WTC11 (cell line): ENCODE data around the gene C19orf47. TPM values are rescaled to one million over a fixed set of nuclear protein-coding genes. Genes with fewer than 3 reads are reported as not detected.
A peak's percentile ranks its signal among the peaks of the same experiment; 100 is the strongest.

ENCODE experiments used
- ATAC-seq: fragments of 200-7000 bp; cut with Tn5 transposase; 2 replicates; pipeline ENCODE4 v1.10.0; 2021; ENCODE audit warnings: mild to moderate bottlenecking, moderate library complexity
- CTCF ChIA-PET: fragments of 300-600 bp; sonication (Branson Sonifier 250); formaldehyde crosslinking; loops from one replicate; lab custom pipeline; 2021; ENCODE audit warnings: antibody characterized with exemption; lab: Charles Lee
- POLR2A ChIA-PET: fragments of 350-600 bp; sonication (Branson Sonifier 250); formaldehyde crosslinking; loops from one replicate; lab custom pipeline; 2021; ENCODE audit warnings: antibody characterized with exemption; lab: Charles Lee
- DNase-seq: peaks from one replicate; pipeline ENCODE4 v3.0.0; 2021; ENCODE audit warnings: low spot score
- H3K27ac Mint-ChIP-seq: 2 replicates; pipeline ENCODE4 v1.8.0; 2021; ENCODE audit warnings: mixed read lengths
- H3K27me3 Mint-ChIP-seq: 2 replicates; pipeline ENCODE4 v1.8.0; 2021; ENCODE audit warnings: low read depth, mild to moderate bottlenecking, moderate library complexity, mixed read lengths
- H3K36me3 Mint-ChIP-seq: 2 replicates; pipeline ENCODE4 v1.8.0; 2021; ENCODE audit warnings: mixed read lengths
- H3K4me1 Mint-ChIP-seq: 2 replicates; pipeline ENCODE4 v1.8.0; 2022; ENCODE audit warnings: mixed read lengths
- H3K4me3 Mint-ChIP-seq: 2 replicates; pipeline ENCODE4 v1.8.0; 2021; ENCODE audit warnings: mild to moderate bottlenecking, moderate library complexity, mixed read lengths
- H3K9me3 Mint-ChIP-seq: 2 replicates; pipeline ENCODE4 v1.8.0; 2021; ENCODE audit warnings: mixed read lengths
- ATF1 ChIP-seq: sonication (generic); formaldehyde crosslinking; IDR thresholded peaks from 2 replicates; pipeline ENCODE4 v1.8.1; 2023; ENCODE audit warnings: mild to moderate bottlenecking, moderate library complexity, missing genetic modification reagents
- ERG ChIP-seq: fragments of 250-450 bp; sonication (Bioruptor Pico); IDR thresholded peaks from 2 replicates; pipeline ENCODE4 v1.8.0; 2021; ENCODE audit warnings: mild to moderate bottlenecking
- FOXP1 ChIP-seq: sonication (generic); formaldehyde crosslinking; IDR thresholded peaks from 2 replicates; pipeline ENCODE4 v1.8.0; 2022; ENCODE audit warnings: missing genetic modification reagents, mild to moderate bottlenecking, moderate library complexity, borderline replicate concordance
- GABPB1 ChIP-seq: sonication (generic); formaldehyde crosslinking; IDR thresholded peaks from 2 replicates; pipeline ENCODE4 v1.8.1; 2023; ENCODE audit warnings: mild to moderate bottlenecking, missing genetic modification reagents
- GRHL2 ChIP-seq: fragments of 250-450 bp; sonication (Bioruptor Pico); IDR thresholded peaks from 2 replicates; pipeline ENCODE4 v1.8.0; 2022; ENCODE audit warnings: mild to moderate bottlenecking, moderate library complexity; ENCODE audit not compliant: insufficient replicate concordance, severe bottlenecking
- KAT7 ChIP-seq: sonication (generic); formaldehyde crosslinking; IDR thresholded peaks from 2 replicates; pipeline ENCODE4 v1.8.1; 2023; ENCODE audit warnings: missing genetic modification reagents, mild to moderate bottlenecking, borderline replicate concordance
- MXD4 ChIP-seq: fragments of 250-450 bp; sonication (Bioruptor Pico); IDR thresholded peaks from 2 replicates; pipeline ENCODE4 v1.8.0; 2021; ENCODE audit warnings: mild to moderate bottlenecking, moderate library complexity, borderline replicate concordance
- NR3C1 ChIP-seq: sonication (generic); formaldehyde crosslinking; conservative IDR thresholded peaks from 2 replicates; pipeline ENCODE4 v1.8.1; 2023; ENCODE audit warnings: low read depth, mild to moderate bottlenecking, missing genetic modification reagents
- RORB ChIP-seq: fragments of 250-450 bp; sonication (Bioruptor Pico); IDR thresholded peaks from 2 replicates; pipeline ENCODE4 v1.9.0; 2021; ENCODE audit warnings: mild to moderate bottlenecking
- TCF7 ChIP-seq: sonication (generic); formaldehyde crosslinking; IDR thresholded peaks from 2 replicates; pipeline ENCODE4 v1.8.0; 2022; ENCODE audit warnings: mild to moderate bottlenecking, low read depth, missing genetic modification reagents, moderate library complexity
- TEAD1 ChIP-seq: sonication (generic); formaldehyde crosslinking; IDR thresholded peaks from 2 replicates; pipeline ENCODE4 v1.8.0; 2022; ENCODE audit warnings: mild to moderate bottlenecking, missing genetic modification reagents
- TP53 ChIP-seq: sonication (generic); formaldehyde crosslinking; IDR thresholded peaks from 2 replicates; pipeline ENCODE4 v1.8.1; 2023; ENCODE audit warnings: mild to moderate bottlenecking, missing genetic modification reagents
- ZNF219 ChIP-seq: sonication (generic); formaldehyde crosslinking; IDR thresholded peaks from 2 replicates; pipeline ENCODE4 v1.8.0; 2023; ENCODE audit warnings: missing genetic modification reagents, mild to moderate bottlenecking, borderline replicate concordance
- ZNF671 ChIP-seq: fragments of 250-450 bp; sonication (Bioruptor Pico); IDR thresholded peaks from 2 replicates; pipeline ENCODE4 v1.8.0; 2021; ENCODE audit warnings: mild to moderate bottlenecking
- total RNA-seq: library from RNA; stranded (reverse); gene quantifications from 3 replicates; pipeline ENCODE4 v1.2.3, GENCODE V29; 2021
- TF ChIP-seq, protein P1 (sequence below): fragments of 250-450 bp; sonication (Bioruptor Pico); IDR thresholded peaks from 2 replicates; pipeline ENCODE4 v1.9.0; 2021; ENCODE audit warnings: mild to moderate bottlenecking
- TF ChIP-seq, protein P2 (sequence below): sonication (generic); formaldehyde crosslinking; IDR thresholded peaks from 2 replicates; pipeline ENCODE4 v1.8.1; 2022; ENCODE audit warnings: low read depth, mild to moderate bottlenecking, moderate library complexity, missing genetic modification reagents, borderline replicate concordance

Gene C19orf47
- total RNA-seq, 1 experiment from 2014 or later, result 15.6 TPM

GRCh38 chr19:40390084-40390742 is 42.0 kb upstream of the C19orf47 start, which contains the start of gene HIPK4 (continued):
- TF ChIP-seq ERG, result no peak

GRCh38 chr19:40389404-40390083 is 41.3 kb upstream of the C19orf47 start:
- DNase-seq (no peak), ATAC-seq (no peak)
- peaks cover 4% of the 10 kb centered on the region; the same call in 1 of the 2 replicates for H3K4me1 Mint-ChIP-seq
- ChIA-PET POLR2A (interaction anchor here (1.0 kb wide), 1 partner anchor 24 kb away, joined by 3 read pairs; no protein-coding TSS in a partner anchor), CTCF (interaction anchor here (0.6 to 1.0 kb wide), 2 partner anchors 31 to 392 kb away, joined by 4 read pairs; no protein-coding TSS in a partner anchor)
- H3K36me3 Mint-ChIP-seq, result no peaks in the 10 kb centered on the region
- H3K4me3 Mint-ChIP-seq, result no peak overlapping the region
- TF ChIP-seq FOXP1 (CRISPR knock-in tag) (0 out of 2 replicates have a peak, but pooled peaks have one; percentile 23), RORB (no peak)
- H3K27ac Mint-ChIP-seq, result no peak overlapping the region
- no peaks in the 10 kb centered on the region for H3K9me3 Mint-ChIP-seq
- H3K27me3 Mint-ChIP-seq, result no peaks in the 10 kb centered on the region; the same call in 1 of the 2 replicates

DNA sequence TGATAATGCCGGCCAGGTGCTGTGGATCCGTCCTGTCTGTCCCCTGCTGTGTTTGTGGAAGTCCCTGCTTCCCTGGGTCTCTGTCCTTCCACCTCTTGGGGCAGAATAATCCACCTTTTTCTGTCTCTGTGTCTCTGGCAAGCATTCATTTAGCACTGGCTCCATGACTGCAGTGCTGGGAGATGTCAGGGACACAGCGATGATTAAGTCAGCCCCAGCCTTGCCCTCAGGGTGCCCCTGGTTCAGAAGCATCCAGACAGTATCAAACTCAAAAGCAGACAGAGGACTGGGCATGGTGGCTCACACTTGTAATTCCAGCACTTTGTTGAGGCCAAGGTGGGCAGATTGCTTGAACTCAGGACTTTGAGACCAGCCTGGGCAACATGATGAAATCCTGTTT is 40.3 kb upstream of the C19orf47 start:
- Mint-ChIP-seq H3K36me3 (no peaks in the 10 kb centered on the region), H3K4me1 (peaks cover 8% of the 10 kb centered on the region; the same call in 1 of the 2 replicates), H3K27ac (no peak overlapping the region), H3K4me3 (no peak overlapping the region), H3K9me3 (no peaks in the 10 kb centered on the region), H3K27me3 (no peaks in the 10 kb centered on the region)
- TF ChIP-seq NR3C1 (CRISPR knock-in tag), result no peak
- no peak for TF ChIP-seq TEAD1 (CRISPR knock-in tag)
- TF ChIP-seq KAT7, result no peak
- TF ChIP-seq, protein P1, sequence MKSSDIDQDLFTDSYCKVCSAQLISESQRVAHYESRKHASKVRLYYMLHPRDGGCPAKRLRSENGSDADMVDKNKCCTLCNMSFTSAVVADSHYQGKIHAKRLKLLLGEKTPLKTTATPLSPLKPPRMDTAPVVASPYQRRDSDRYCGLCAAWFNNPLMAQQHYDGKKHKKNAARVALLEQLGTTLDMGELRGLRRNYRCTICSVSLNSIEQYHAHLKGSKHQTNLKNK, result no peak
- no peak for TF ChIP-seq GABPB1 (CRISPR knock-in tag)
- TF ChIP-seq TCF7 (CRISPR knock-in tag), result no peak
- TF ChIP-seq ZNF671 (CRISPR knock-in tag), result no peak
- no peak for TF ChIP-seq ATF1 (CRISPR knock-in tag)
- no peak for ATAC-seq
- POLR2A ChIA-PET, result interaction anchor here (1.0 kb wide), 1 partner anchor 32 kb away, joined by 3 read pairs; no protein-coding TSS in a partner anchor
- CTCF ChIA-PET, result no interaction called here
- DNase-seq, result no peak

GRCh38 chr19:40387155-40387554 is 39.0 kb upstream of the C19orf47 start:
- Mint-ChIP-seq H3K36me3 (no peaks in the 10 kb centered on the region), H3K4me3 (no peak overlapping the region), H3K9me3 (no peaks in the 10 kb centered on the region), H3K4me1 (peaks cover 8% of the 10 kb centered on the region; the same call in 1 of the 2 replicates), H3K27ac (no peak overlapping the region), H3K27me3 (no peaks in the 10 kb centered on the region)
- ATAC-seq (no peak), DNase-seq (no peak)
- CTCF ChIA-PET, result interaction anchor here (0.8 kb wide), 1 partner anchor 136 kb away, joined by 3 read pairs; no protein-coding TSS in a partner anchor
- POLR2A ChIA-PET, result no interaction called here
- TF ChIP-seq TP53 (no peak), GRHL2 (CRISPR knock-in tag) (no peak), ZNF219 (CRISPR knock-in tag) (no peak), MXD4 (CRISPR knock-in tag) (no peak), ZNF671 (CRISPR knock-in tag) (no peak)
- TF ChIP-seq, protein P2, sequence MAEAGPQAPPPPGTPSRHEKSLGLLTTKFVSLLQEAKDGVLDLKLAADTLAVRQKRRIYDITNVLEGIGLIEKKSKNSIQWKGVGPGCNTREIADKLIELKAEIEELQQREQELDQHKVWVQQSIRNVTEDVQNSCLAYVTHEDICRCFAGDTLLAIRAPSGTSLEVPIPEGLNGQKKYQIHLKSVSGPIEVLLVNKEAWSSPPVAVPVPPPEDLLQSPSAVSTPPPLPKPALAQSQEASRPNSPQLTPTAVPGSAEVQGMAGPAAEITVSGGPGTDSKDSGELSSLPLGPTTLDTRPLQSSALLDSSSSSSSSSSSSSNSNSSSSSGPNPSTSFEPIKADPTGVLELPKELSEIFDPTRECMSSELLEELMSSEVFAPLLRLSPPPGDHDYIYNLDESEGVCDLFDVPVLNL (CRISPR knock-in tag), result no peak
